Neural cell (in vitro differentiated cells): ENCODE measurements around the gene SPON2. TPM values are rescaled to one million over a fixed set of nuclear protein-coding genes. Genes with fewer than 3 reads are reported as not detected.

Experiments
- H2AFZ ChIP-seq: fragments of 200-600, 300-800 bp; sonication (generic), shearing (Covaris generic); 2 replicates; pipeline ENCODE4 v1.6.0; 2014; ENCODE audit warnings: low read depth, mild to moderate bottlenecking, antibody characterized with exemption, low read length, moderate library complexity
- H3F3A ChIP-seq: fragments of 200-600 bp; shearing (Covaris generic); 2 replicates; pipeline ENCODE4 v1.6.1; 2016; ENCODE audit warnings: mild to moderate bottlenecking, moderate library complexity, mixed read lengths, antibody characterized with exemption, low read length; ENCODE audit not compliant: insufficient read depth, poor library complexity, severe bottlenecking
- H3K27ac ChIP-seq: fragments of 200-600, 300-800 bp; sonication (generic), shearing (Covaris generic); 2 replicates; pipeline ENCODE4 v1.5.1; 2014; ENCODE audit warnings: mild to moderate bottlenecking, low read length, moderate library complexity
- H3K27me3 ChIP-seq: fragments of 300-800, 200-600 bp; sonication (generic), shearing (Covaris generic); 2 replicates; pipeline ENCODE4 v1.6.0; 2014; ENCODE audit warnings: mild to moderate bottlenecking, low read depth, low read length, moderate library complexity; ENCODE audit not compliant: insufficient read depth
- H3K36me3 ChIP-seq: fragments of 300-800, 200-600 bp; sonication (generic), shearing (Covaris generic); 2 replicates; pipeline ENCODE4 v1.5.1; 2014; ENCODE audit warnings: mild to moderate bottlenecking, antibody characterized with exemption, low read length, moderate library complexity; ENCODE audit not compliant: insufficient read depth
- H3K4me2 ChIP-seq: fragments of 300-800, 200-600 bp; sonication (generic), shearing (Covaris generic); 2 replicates; pipeline ENCODE4 v1.6.0; 2014; ENCODE audit warnings: mild to moderate bottlenecking, low read length
- H3K4me3 ChIP-seq: fragments of 300-800, 200-600 bp; sonication (generic), shearing (Covaris generic); 2 replicates; pipeline ENCODE4 v1.5.1; 2014; ENCODE audit warnings: mild to moderate bottlenecking, low read length, moderate library complexity
- H3K79me2 ChIP-seq: fragments of 200-600 bp; shearing (Covaris generic); replicated peaks from 2 replicates; pipeline ENCODE4 v1.6.0; 2014; ENCODE audit warnings: mild to moderate bottlenecking, low read length, moderate library complexity; ENCODE audit not compliant: insufficient read depth
- H3K9ac ChIP-seq: fragments of 300-800, 200-600 bp; sonication (generic), shearing (Covaris generic); 2 replicates; pipeline ENCODE4 v1.6.1; 2016; ENCODE audit warnings: mild to moderate bottlenecking, low read length, mixed read lengths
- H3K9me2 ChIP-seq: fragments of 200-600 bp; shearing (Covaris generic); 2 replicates; pipeline ENCODE4 v1.6.1; 2016; ENCODE audit warnings: mild to moderate bottlenecking, low read length, mixed read lengths; ENCODE audit not compliant: insufficient read depth
- H3K9me3 ChIP-seq: fragments of 200-600, 300-800 bp; sonication (generic), shearing (Covaris generic); 2 replicates; pipeline ENCODE4 v1.6.1; 2016; ENCODE audit warnings: mild to moderate bottlenecking, mixed run types, low read length, moderate library complexity, mixed read lengths
- H4K20me1 ChIP-seq: fragments of 200-600 bp; shearing (Covaris generic); 2 replicates; pipeline ENCODE4 v1.6.1; 2016; ENCODE audit warnings: mild to moderate bottlenecking, mixed run types; ENCODE audit not compliant: insufficient read depth
- CTCF ChIP-seq: fragments of 450-650 bp; IDR thresholded peaks from 2 replicates; pipeline ENCODE4 v1.5.1; 2014; ENCODE audit warnings: antibody characterized with exemption, mild to moderate bottlenecking, moderate library complexity; ENCODE audit not compliant: poor library complexity, severe bottlenecking
- EP300 ChIP-seq: fragments of 450-650 bp; conservative IDR thresholded peaks from 2 replicates; pipeline ENCODE4 v1.6.1; 2014; ENCODE audit warnings: antibody characterized with exemption, mild to moderate bottlenecking, moderate library complexity; ENCODE audit not compliant: poor library complexity, severe bottlenecking
- EZH2 ChIP-seq: fragments of 200-600, 300-800 bp; shearing (Covaris generic), sonication (generic); IDR thresholded peaks from 2 replicates; pipeline ENCODE4 v1.6.1; 2014; ENCODE audit warnings: antibody characterized with exemption, low read length, borderline replicate concordance, mild to moderate bottlenecking; ENCODE audit not compliant: insufficient read depth, poor library complexity, severe bottlenecking
- MXI1 ChIP-seq: fragments of 450-650 bp; conservative IDR thresholded peaks from 2 replicates; pipeline ENCODE4 v1.6.1; 2014; ENCODE audit warnings: antibody characterized with exemption, mild to moderate bottlenecking; ENCODE audit not compliant: poor library complexity, severe bottlenecking
- POLR2AphosphoS5 ChIP-seq: IDR thresholded peaks from 2 replicates; pipeline ENCODE4 v1.6.1; 2012
- RAD21 ChIP-seq: fragments of 450-650 bp; conservative IDR thresholded peaks from 2 replicates; pipeline ENCODE4 v1.6.1; 2014; ENCODE audit warnings: antibody characterized with exemption, mild to moderate bottlenecking, moderate library complexity
- SMC3 ChIP-seq: fragments of 450-650 bp; conservative IDR thresholded peaks from 2 replicates; pipeline ENCODE4 v1.6.1; 2014; ENCODE audit warnings: antibody characterized with exemption, mild to moderate bottlenecking, moderate library complexity; ENCODE audit not compliant: poor library complexity
- TAF1 ChIP-seq: IDR thresholded peaks from 2 replicates; pipeline ENCODE4 v1.6.1; 2012; ENCODE audit warnings: low read depth
- polyA plus RNA-seq: library from polyadenylated mRNA; depleted of rRNA; stranded (reverse); fragments of >200 nt; gene quantifications from 2 replicates; pipeline ENCODE4 v1.2.3, GENCODE V29; 2014
- TF ChIP-seq, protein P1 (sequence below): IDR thresholded peaks from 2 replicates; pipeline ENCODE4 v1.6.1; 2012; ENCODE audit warnings: borderline replicate concordance

The SPON2 gene
- polyA plus RNA-seq, 1 donor from 2014 or later: 0.57 TPM

DNA sequence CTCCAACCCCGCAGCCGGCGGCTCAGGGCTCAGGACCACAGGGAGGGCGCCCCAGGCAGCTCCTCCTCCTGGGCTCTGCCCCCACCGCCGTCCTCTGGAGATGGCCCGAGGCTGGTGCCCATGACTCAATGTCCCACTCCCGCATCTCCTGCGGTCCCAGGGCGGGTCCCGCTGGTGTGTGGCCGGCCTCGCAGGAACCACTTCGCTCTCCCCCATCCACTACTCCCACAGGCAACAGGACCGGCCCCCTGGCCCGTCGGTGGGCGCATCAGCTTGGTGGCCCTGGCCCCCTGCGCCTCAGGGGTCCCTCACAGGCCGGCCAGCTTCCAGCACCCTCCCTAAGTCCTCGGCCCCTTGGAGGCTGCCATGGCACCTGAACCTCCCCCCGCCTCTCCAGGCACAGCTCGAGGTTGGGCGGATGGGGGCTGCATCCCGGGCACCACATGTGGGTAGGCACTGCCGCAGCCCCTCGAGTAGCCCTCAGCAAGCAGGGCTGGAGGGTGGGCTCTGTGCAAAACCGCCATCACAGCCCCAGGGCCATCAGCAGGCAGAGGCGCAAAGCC is 22.8 kb upstream of the SPON2 start:
- Histone ChIP-seq H3K27me3 (no peaks in the 10 kb centered on the region), H3K9me3 (no peaks in the 10 kb centered on the region), H3K79me2 (no peaks in the 10 kb centered on the region), H3K9me2 (no peaks in the 10 kb centered on the region), H3F3A (no peaks in the 10 kb centered on the region), H3K36me3 (no peaks in the 10 kb centered on the region), H2AFZ (no peak overlapping the region), H4K20me1 (no peaks in the 10 kb centered on the region), H3K4me3 (no peak overlapping the region), H3K27ac (no peak overlapping the region), H3K4me2 (no peak overlapping the region), H3K9ac (no peak overlapping the region)
- no peak for TF ChIP-seq MXI1
- TF ChIP-seq RAD21: no peak
- TF ChIP-seq SMC3: no peak
- TF ChIP-seq CTCF: no peak
- TF ChIP-seq EZH2: no peak
- no peak for TF ChIP-seq POLR2AphosphoS5
- TF ChIP-seq TAF1: no peak
- TF ChIP-seq, protein P1, sequence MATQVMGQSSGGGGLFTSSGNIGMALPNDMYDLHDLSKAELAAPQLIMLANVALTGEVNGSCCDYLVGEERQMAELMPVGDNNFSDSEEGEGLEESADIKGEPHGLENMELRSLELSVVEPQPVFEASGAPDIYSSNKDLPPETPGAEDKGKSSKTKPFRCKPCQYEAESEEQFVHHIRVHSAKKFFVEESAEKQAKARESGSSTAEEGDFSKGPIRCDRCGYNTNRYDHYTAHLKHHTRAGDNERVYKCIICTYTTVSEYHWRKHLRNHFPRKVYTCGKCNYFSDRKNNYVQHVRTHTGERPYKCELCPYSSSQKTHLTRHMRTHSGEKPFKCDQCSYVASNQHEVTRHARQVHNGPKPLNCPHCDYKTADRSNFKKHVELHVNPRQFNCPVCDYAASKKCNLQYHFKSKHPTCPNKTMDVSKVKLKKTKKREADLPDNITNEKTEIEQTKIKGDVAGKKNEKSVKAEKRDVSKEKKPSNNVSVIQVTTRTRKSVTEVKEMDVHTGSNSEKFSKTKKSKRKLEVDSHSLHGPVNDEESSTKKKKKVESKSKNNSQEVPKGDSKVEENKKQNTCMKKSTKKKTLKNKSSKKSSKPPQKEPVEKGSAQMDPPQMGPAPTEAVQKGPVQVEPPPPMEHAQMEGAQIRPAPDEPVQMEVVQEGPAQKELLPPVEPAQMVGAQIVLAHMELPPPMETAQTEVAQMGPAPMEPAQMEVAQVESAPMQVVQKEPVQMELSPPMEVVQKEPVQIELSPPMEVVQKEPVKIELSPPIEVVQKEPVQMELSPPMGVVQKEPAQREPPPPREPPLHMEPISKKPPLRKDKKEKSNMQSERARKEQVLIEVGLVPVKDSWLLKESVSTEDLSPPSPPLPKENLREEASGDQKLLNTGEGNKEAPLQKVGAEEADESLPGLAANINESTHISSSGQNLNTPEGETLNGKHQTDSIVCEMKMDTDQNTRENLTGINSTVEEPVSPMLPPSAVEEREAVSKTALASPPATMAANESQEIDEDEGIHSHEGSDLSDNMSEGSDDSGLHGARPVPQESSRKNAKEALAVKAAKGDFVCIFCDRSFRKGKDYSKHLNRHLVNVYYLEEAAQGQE: no peak
- no peak for TF ChIP-seq EP300

DNA sequence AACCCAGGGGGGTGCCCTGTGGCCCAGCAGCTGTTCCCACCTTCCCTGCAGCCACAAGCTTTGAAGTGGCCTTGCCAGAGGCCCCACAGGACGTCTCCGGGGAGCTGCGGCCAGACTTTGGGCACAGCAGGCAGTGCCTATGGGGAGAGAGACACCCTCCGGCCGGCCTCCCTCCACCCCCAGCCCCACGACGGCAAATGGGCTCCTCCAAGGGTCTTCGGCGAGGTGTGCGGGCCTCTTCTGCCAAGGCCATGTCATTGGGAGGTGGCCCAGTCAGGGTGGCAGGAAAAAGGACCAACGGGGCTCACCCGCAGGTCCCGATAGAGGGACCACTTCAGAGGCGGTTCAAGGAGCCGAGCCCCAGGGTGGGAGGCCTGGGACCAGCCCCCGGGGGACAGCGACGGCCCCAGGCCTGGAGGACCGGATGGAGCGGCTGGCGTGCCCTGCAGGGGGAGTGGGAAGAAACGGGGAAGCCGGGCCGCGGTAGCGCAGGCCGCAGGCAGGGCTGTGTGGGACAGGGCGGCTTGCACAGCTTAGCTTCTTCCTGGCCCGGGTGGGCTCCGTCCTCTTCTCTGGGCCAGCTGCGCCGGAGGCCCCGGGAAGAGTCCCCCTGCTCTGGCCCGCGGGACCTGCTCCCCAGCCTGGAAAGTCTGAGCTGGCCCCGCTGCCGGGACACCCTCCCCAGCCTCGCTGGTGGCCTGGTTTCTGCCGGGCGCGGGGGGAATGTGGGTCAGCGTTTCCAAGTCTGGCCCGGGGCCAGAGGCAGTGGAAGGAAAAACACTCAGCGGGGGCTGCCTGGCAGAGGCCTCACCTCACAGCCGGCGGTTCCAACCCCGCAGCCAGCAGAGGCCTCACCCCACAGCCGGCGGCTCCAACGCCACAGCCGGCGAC is 21.9 kb upstream of the SPON2 start:
- H2AFZ ChIP-seq: no peak overlapping the region

More for the DNA sequence above, 21.9 kb upstream of the SPON2 start:
- Histone ChIP-seq H3K79me2 (no peaks in the 10 kb centered on the region), H3K27ac (no peak overlapping the region), H3K27me3 (no peaks in the 10 kb centered on the region), H3K9me2 (no peaks in the 10 kb centered on the region), H3K9me3 (no peaks in the 10 kb centered on the region), H3K9ac (no peak overlapping the region), H3K36me3 (no peaks in the 10 kb centered on the region), H3K4me2 (no peak overlapping the region), H3F3A (no peaks in the 10 kb centered on the region), H3K4me3 (no peak overlapping the region), H4K20me1 (no peaks in the 10 kb centered on the region)
- TF ChIP-seq SMC3 (no peak), TAF1 (no peak), MXI1 (no peak), CTCF (no peak), POLR2AphosphoS5 (no peak), EZH2 (no peak), EP300 (no peak)
- TF ChIP-seq, protein P1: no peak
